Measurements from ENCODE around the gene OVCH1. TPM values are rescaled to one million over a fixed set of nuclear protein-coding genes. Genes with fewer than 3 reads are reported as not detected.

The OVCH1 gene
- total and polyA plus RNA-seq, 10 of the 15 experiments (the other 5 are each of a cell fraction or from before 2014, with no cell fraction given): 0.15 TPM; not detected in 9

- TF ChIP-seq ZBTB40 (IDR thresholded peaks at IDR 0.05; ENCODE audit: borderline replicate concordance): no peak
Measured at GRCh38 chr12:29428633-29429032, 68.9 kb downstream of the OVCH1 start (continued).

- in situ Hi-C loops (cut with MboI): no loop called here
- H3K79me2 ChIP-seq (ENCODE audit: control insufficient read depth, insufficient read depth, low read length): no peaks in the 10 kb centered on the region
- WGBS (ENCODE audit: insufficient coverage, insufficient replicate concordance, low lambda C conversion rate, missing lambda C conversion rate): 4% methylated on average over 4 of the region's 4 CpGs
- no peak overlapping the region for H2AFZ ChIP-seq (ENCODE audit: control insufficient read depth, low read depth, low read length)
- H3K36me3 ChIP-seq (ENCODE audit: control insufficient read depth in 2 of 2, insufficient read depth in 2 of 2, low read length in 1 of 2): no peaks in the 10 kb centered on the region
- DNase-seq (ENCODE audit: low read depth, low spot score) (peak; percentile 37), ATAC-seq (peak; percentile 98), FAIRE-seq (peak; percentile 47)
- ChIA-PET CTCF (interaction anchor here (0.6 to 2.0 kb wide), 18 partner anchors 12 to 355 kb away, joined by 3 to 7 read pairs (median 3); partner anchors contain the start of gene ERGIC2), POLR2A (no interaction called here), SMC1A (ENCODE audit: uncharacterized antibody, unreplicated experiment) (interaction anchor here (0.6 to 1.6 kb wide), 11 partner anchors 9 to 355 kb away, joined by 3 to 6 read pairs (median 4); partner anchors contain the start of gene ERGIC2), RAD21 (ENCODE audit: unreplicated experiment) (interaction anchor here (0.9 to 1.7 kb wide), 4 partner anchors 12 to 47 kb away, joined by 3 to 6 read pairs (median 4); partner anchors contain the start of gene ERGIC2)
- no peak overlapping the region for H3K4me3 ChIP-seq
- intact Hi-C loops (cut with micrococcal nuclease; ENCODE audit: unreplicated experiment): loop anchor here (2.0 to 5.0 kb wide), 3 partner anchors 47 to 356 kb away; partner anchors contain the start of gene ERGIC2
- H3K4me2 ChIP-seq (ENCODE audit: control insufficient read depth, insufficient read depth): peak overlapping the region; percentile 51
- no peak overlapping the region for H3K27ac ChIP-seq (ENCODE audit: control insufficient read depth, insufficient read depth)
- H3K27me3 ChIP-seq (replicated peaks in 1 of 2; ENCODE audit: control insufficient read depth in 2 of 2, insufficient read depth in 2 of 2, low read length in 1 of 2): no peaks in the 10 kb centered on the region
- H3K4me1 ChIP-seq (ENCODE audit: control insufficient read depth, insufficient read depth, low read length): peaks cover 3% of the 10 kb centered on the region; the same call in 1 of the 2 replicates
- no peaks in the 10 kb centered on the region for H4K20me1 ChIP-seq (ENCODE audit: control insufficient read depth, insufficient read depth)
- no peak overlapping the region for H3K9ac ChIP-seq (ENCODE audit: control insufficient read depth, insufficient read depth, low read length)
- no peaks in the 10 kb centered on the region for H3K9me3 ChIP-seq (replicated peaks; ENCODE audit: control insufficient read depth, insufficient read depth, low read length)
- BruUV-seq (replicated peaks): no TSS peak
- TF ChIP-seq BACH1 (IDR thresholded peaks at IDR 0.05; ENCODE audit: borderline replicate concordance) (no peak), ZNF274 (IDR thresholded peaks at IDR 0.05; ENCODE audit: insufficient read depth, insufficient read length) (no peak), RAD21 (IDR thresholded peaks at IDR 0.05; ENCODE audit: insufficient read depth, low read depth, low read length) (peak; percentile 48), CHD2 (IDR thresholded peaks at IDR 0.05; ENCODE audit: borderline replicate concordance, low read depth, low read length) (no peak), SPI1 (IDR thresholded peaks at IDR 0.05; ENCODE audit: borderline replicate concordance, insufficient read depth, low read depth, low read length) (peak; percentile 96), NBN (IDR thresholded peaks at IDR 0.05) (no peak), SP1 (IDR thresholded peaks at IDR 0.05; ENCODE audit: low read depth, low read length) (no peak), GABPA (IDR thresholded peaks at IDR 0.05; ENCODE audit: low read depth) (no peak), TARDBP (IDR thresholded peaks at IDR 0.05; ENCODE audit: borderline replicate concordance) (no peak), TCF12 (IDR thresholded peaks at IDR 0.05; ENCODE audit: low read depth, low read length) (no peak), ZSCAN29 (IDR thresholded peaks at IDR 0.05) (no peak), RCOR1 (conservative IDR thresholded peaks at IDR 0.05; ENCODE audit: low read depth, low read length) (no peak), ZBTB33 (IDR thresholded peaks at IDR 0.05) (no peak), SMC3 (IDR thresholded peaks at IDR 0.05; ENCODE audit: borderline replicate concordance, low read length) (peak; percentile 54; the same call in 1 of the 2 replicates), SMAD5 (IDR thresholded peaks at IDR 0.05; ENCODE audit: low read depth) (no peak)
- TF ChIP-seq, protein P1, sequence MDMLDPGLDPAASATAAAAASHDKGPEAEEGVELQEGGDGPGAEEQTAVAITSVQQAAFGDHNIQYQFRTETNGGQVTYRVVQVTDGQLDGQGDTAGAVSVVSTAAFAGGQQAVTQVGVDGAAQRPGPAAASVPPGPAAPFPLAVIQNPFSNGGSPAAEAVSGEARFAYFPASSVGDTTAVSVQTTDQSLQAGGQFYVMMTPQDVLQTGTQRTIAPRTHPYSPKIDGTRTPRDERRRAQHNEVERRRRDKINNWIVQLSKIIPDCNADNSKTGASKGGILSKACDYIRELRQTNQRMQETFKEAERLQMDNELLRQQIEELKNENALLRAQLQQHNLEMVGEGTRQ (IDR thresholded peaks at IDR 0.05; ENCODE audit: borderline replicate concordance, low read depth, low read length): no peak
Measured at GRCh38 chr12:29427964-29428363, 69.5 kb downstream of the OVCH1 start.

Data from GM12878 (cell line).